Measurements from ENCODE around the gene COMMD7.

The COMMD7 gene

GRCh38 chr20:32675223-32675975 lies 67.9 kb downstream of the COMMD7 start:
- DNase-seq, result no peak

- DNase-seq, result peak; percentile 37 to 50
Observed at GRCh38 chr20:32674362-32674789, 68.9 kb downstream of the COMMD7 start.

- DNase-seq, result no peak
Observed at GRCh38 chr20:32672982-32673851, 70.0 kb downstream of the COMMD7 start.

- DNase-seq, result peak; percentile 76 to 87
Observed at GRCh38 chr20:32672394-32672981, 70.8 kb downstream of the COMMD7 start.

DNA sequence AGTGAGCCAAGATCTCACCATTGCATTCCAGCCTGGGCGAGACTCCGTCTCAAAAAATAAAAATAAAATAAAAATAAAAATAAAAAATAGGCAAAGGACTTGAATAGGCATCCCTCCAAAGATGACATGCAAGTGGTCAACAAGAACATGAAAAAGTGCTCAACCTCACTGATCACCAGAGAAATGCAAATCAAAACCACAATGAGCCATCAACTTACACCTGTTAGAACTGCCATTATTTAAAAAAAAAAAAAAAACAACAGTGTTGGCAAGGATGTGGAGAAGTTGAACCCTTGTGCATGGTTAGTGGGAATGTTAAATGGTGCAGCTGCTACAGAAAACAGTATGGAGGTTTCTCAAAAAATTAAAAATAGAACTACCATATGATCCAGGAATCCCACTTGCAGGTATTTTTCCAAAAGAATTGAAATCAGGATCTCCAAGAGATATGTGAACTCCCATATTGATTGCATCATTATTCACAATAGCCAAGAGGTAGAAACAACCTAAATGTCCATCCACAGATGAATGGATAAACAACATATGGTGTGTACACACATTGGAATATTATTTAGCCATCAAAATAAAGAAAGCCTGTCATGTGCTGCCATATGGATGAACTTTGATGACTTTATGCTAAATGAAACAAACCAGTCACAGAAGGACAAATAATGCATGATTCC lies 72.4 kb downstream of the COMMD7 start:
- DNase-seq, result no peak

DNA sequence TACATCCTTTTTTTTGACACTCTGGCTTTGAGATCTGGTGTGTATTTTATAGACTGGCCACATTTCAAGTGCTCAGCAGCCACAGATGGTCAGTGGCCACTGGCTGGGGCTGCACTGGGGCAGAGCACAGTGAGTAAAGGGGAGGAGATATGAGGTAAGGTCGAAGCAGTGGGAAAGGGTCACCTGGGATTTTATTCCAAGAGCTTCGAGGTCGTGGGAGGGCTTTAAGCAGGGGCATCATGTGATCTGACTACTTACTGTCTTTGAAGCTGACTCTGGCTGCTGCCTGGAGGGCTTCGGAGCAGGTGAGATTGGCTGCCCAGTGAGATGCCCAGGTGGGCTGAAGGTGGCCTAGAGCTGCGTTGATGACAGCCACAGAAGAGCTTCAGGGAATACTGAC lies 76.2 kb downstream of the COMMD7 start:
- DNase-seq, result no peak

DNA sequence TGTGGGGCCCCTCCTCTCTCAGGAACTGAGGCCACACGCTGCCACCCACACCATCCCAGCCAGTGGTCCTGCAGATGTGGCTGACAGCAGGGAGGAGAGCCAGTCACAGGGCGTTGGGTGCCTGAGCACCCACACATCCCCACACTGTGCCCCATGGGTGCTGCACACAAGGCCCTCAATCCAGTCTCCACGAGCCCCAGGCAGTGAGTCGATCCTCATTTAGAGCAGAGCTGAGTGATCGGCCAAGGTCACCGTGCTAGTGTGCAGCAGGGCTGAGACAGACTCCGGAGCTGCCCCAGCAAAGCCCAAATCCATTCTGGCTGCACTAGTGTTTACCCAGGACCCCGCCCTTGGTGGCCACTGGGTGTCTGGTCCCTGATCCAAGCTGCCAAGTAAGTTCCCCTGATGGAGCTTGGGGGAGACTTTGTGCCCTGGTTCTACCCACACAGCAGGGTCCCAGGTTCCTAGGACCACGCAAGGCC lies 78.5 kb downstream of the COMMD7 start:
- no peak for DNase-seq

GRCh38 chr20:32664012-32664677 lies 79.1 kb downstream of the COMMD7 start:
- DNase-seq, result no peak

DNA sequence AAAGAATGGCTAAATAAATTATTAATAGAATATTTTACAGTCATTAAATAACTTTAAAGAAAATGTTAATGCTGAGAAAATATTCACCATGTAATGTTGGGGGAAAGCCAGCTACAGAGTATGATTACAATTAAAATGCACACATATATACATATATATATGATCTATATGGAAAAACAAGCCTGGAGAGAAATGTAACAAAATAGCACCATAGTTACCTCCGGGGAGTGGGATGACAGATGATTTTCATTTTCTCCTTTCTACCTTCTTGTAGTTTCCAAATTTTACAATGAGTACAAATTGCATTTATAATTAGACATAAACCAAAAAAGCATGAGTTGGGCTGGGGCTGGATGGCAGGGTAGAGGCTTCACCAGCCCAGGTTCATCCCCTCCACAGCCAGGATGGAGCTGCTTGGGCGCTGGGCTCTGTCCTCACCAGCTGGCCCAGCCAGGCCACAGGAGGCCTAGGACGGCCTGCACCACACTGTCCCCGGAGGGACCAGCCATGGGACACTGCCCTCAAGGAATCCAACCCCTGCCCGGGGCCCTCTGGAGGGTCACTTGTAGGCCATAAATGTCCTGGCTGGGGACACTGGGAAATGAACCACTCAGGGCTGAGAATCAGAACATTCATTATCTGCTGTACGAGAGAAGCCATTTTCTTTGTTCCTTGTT lies 79.8 kb downstream of the COMMD7 start:
- DNase-seq, result no peak

- no peak for DNase-seq
Observed at GRCh38 chr20:32661820-32662528, 81.3 kb downstream of the COMMD7 start.

- no peak for DNase-seq
Observed at GRCh38 chr20:32660661-32661060, 82.6 kb downstream of the COMMD7 start.

GRCh38 chr20:32656827-32657226 lies 86.4 kb downstream of the COMMD7 start:
- DNase-seq, result no peak

DNA sequence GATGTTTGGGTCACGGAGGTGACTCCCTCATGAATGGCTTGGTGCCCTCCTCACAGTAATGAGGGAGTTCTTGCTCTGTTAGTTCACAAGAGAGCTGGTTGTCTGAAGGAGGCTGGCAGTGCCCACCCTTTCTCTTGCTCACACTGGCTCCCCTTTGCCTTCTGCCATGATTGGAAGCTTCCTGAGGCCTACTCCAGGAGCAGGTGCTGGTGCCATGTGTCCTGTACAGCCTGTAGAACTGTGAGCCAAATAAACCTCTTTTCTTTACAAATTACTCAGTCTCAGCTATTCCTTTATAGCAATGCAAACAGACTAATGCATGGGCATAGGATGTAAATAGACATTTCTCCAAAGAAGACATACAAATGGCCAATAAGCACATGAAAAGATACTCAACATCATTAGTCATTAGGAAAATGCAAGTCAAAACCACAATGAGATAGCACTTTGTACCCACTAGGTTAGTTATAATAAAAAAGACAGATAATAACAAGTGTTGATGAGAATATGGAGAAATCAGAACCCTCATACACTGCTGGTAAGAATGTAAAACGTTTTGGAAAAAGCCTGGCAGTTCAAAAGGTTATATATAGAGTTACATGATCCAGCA lies 87.3 kb downstream of the COMMD7 start:
- no peak for DNase-seq

DNA sequence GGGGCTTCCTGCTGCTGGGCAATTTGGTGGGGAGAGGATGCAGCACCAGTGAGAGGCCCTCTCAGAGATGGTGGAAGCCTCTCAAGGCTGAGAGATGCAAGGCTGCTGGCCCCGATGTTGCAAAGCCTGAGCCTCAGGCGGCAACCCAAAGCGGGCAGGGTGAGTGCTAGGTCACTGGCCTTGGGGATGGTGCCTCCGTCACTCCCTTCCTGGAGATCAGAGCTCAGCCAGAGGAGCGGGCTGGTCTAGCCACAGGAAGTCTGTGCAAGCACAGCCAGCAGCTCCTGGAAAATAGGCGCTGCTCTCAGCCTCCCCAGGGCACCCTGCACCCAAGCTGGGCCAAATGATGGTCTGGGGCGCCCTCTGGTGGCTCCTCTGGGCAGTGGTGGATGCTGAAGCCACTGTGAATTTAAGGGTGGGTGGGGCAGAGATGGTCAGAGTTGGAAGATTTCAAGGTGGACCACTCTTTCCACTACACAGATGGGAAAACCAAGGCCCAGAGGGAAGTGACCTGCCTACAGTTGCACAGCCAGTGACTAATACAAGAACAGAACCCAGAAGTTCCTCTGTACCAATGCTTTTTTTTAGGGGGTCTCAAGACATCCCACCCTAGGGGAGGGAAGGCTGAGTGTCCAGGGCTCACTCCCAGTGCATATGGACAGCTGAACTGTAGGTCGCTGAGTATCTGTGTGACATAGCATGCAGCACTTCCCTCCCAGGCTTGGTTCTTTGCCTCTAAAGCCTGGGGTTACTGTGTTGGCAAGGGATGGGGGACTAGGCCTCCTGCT lies 90.3 kb downstream of the COMMD7 start:
- DNase-seq, result peak; percentile 55 to 94

Data from inflammatory macrophage treated with lipopolysaccharide for 1 hour (primary cell).